Left lung (tissue), 10 donors: ENCODE data around the gene CDV3. TPM values are rescaled to one million over a fixed set of nuclear protein-coding genes. Genes with fewer than 3 reads are reported as not detected.
"Not testable (repeated sequence)": the region's sequence is repeated elsewhere in the genome, so short reads cannot be mapped to it uniquely, and the experiment has no call there.

Experiments
- ATAC-seq: fragments of 200-7000 bp; cut with Tn5 transposase; one replicate; pipeline ENCODE4 v1.9.1; 2020; ENCODE audit warnings: moderate library complexity
- DNase-seq, 4 donors: peaks; one replicate each; pipeline ENCODE4 v3.0.0-alpha.2; 2013 to 2020
- H3K27ac ChIP-seq, 2 donors: fragments of 200-600 bp; sonication (generic) in 1 of 2; one replicate each; pipeline versions ENCODE4 v1.5.0 to v1.8.0; 2020 to 2021
- H3K27me3 ChIP-seq, 2 donors: fragments of 200-600 bp; sonication (generic) in 1 of 2; one replicate each; pipeline versions ENCODE4 v1.5.0 to v1.8.0; 2020 to 2021
- H3K36me3 ChIP-seq, 2 donors: fragments of 200-600 bp; sonication (generic) in 1 of 2; one replicate each; pipeline versions ENCODE4 v1.5.0 to v1.8.0; 2020 to 2021
- H3K4me1 ChIP-seq, 2 donors: fragments of 200-600 bp; one replicate each; pipeline ENCODE4 v1.8.0; 2021
- H3K4me3 ChIP-seq, 2 donors: fragments of 200-600 bp; sonication (generic) in 1 of 2; one replicate each; pipeline versions ENCODE4 v1.5.0 to v1.8.0; 2020 to 2021; ENCODE audit warnings: mild to moderate bottlenecking in 1 of 2
- H3K9me3 ChIP-seq, 2 donors: fragments of 200-600 bp; sonication (generic) in 1 of 2; one replicate each; pipeline versions ENCODE4 v1.5.0 to v1.8.0; 2020 to 2021
- CTCF ChIP-seq, 2 donors: fragments of 200-600 bp; sonication (generic) in 1 of 2; IDR thresholded peaks; one replicate each; pipeline versions ENCODE4 v1.5.0 to v1.8.0; 2021; ENCODE audit warnings: antibody characterized with exemption in 2 of 2
- intact Hi-C, 2 donors: fragments of 100-400 bp; cut with DNase I; formaldehyde crosslinking; loops; one replicate each; pipeline versions ENCODE4 v1.11.2 to v1.14.2; 2022
- polyA plus RNA-seq, 6 donors: library from polyadenylated mRNA; unstranded; fragments of 120-200 nt; gene quantifications; one replicate each; pipeline ENCODE4 v1.2.1, GENCODE V29; 2013; ENCODE audit not compliant: insufficient read length in 6 of 6
- total RNA-seq, 2 donors: library from RNA; stranded (reverse); fragmentation: NEBNext Ultra II Directional; extraction: Animal tissue kit (Norgen Biotek cat#: 25700); gene quantifications; one replicate each; pipeline ENCODE4 v1.2.1, GENCODE V29; 2021
- donor health status: DM: no; HTN: yes; CAD: no.
- donor health status: DM: no; HTN: no; CAD: no.

CDV3 gene
- total and polyA plus RNA-seq, 8 donors = 106 to 173 (median 115) TPM

DNA sequence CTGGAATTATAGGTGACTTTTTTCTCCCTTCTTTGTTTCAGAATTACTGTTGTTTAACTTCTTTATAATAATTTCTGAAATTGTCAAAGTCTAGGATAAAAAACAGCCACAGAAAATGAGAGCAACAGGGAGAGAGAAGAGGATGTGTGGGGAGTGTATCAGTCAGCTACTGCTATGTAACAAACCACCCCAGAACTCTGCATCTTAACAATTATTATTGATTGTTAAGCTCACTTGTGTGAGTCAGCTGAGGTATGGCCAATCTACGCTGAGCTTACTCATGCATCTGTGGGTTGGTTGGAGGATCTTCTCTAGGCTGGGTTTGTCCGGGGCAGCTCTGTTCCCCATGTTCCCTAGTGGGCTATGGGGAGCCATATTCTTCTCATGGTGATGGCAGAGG lies 43.7 kb upstream of the CDV3 start:
- ATAC-seq (no peak), DNase-seq (no peak)
- Histone ChIP-seq H3K9me3 (peaks cover 0 to 5% of the 10 kb centered on the region in 2 donors), H3K4me1 (no peaks in the 10 kb centered on the region), H3K4me3 (no peak overlapping the region), H3K27ac (no peak overlapping the region), H3K36me3 (no peaks in the 10 kb centered on the region), H3K27me3 (no peaks in the 10 kb centered on the region)
- no peak for TF ChIP-seq CTCF (IDR thresholded peaks at IDR 0.05)
- intact Hi-C loops = no loop called here

- H3K27ac ChIP-seq = no peak overlapping the region
- TF ChIP-seq CTCF (IDR thresholded peaks at IDR 0.05) = no peak
- no peaks in the 10 kb centered on the region for H3K36me3 ChIP-seq
- H3K4me3 ChIP-seq = no peak overlapping the region
- DNase-seq (peak in 1 of 4 donors; percentile 38), ATAC-seq (no peak)
- H3K4me1 ChIP-seq = peaks cover 14 to 15% of the 10 kb centered on the region in 2 donors
- no peaks in the 10 kb centered on the region for H3K27me3 ChIP-seq
- intact Hi-C loops = no loop called here
- peaks cover 0 to 5% of the 10 kb centered on the region in 2 donors for H3K9me3 ChIP-seq
These were observed 41.5 kb upstream of the CDV3 start for GRCh38 chr3:133531981-133532380.

- intact Hi-C loops = no loop called here
- ATAC-seq (no peak), DNase-seq (no peak)
- H3K4me3 ChIP-seq = no peak overlapping the region
- peaks cover 0 to 5% of the 10 kb centered on the region in 2 donors for H3K9me3 ChIP-seq
- no peaks in the 10 kb centered on the region for H3K27me3 ChIP-seq
- H3K27ac ChIP-seq = no peak overlapping the region
- H3K36me3 ChIP-seq = no peaks in the 10 kb centered on the region
- peaks cover 14 to 16% of the 10 kb centered on the region in 2 donors for H3K4me1 ChIP-seq
- no peak for TF ChIP-seq CTCF (IDR thresholded peaks at IDR 0.05)
These were observed 40.5 kb upstream of the CDV3 start for GRCh38 chr3:133532951-133533350.

GRCh38 chr3:133535971-133536881 lies 37.3 kb upstream of the CDV3 start:
- H3K4me1 ChIP-seq = peaks cover 14 to 21% of the 10 kb centered on the region in 2 donors
- ATAC-seq (peak; percentile 75), DNase-seq (peak in 2 of 4 donors; percentile 79 to 80)
- intact Hi-C loops = no loop called here
- no peaks in the 10 kb centered on the region for H3K36me3 ChIP-seq
- H3K27ac ChIP-seq = peak overlapping the region; percentile 67 to 86
- TF ChIP-seq CTCF (IDR thresholded peaks at IDR 0.05) = no peak
- peaks cover 0 to 8% of the 10 kb centered on the region in 2 donors for H3K9me3 ChIP-seq
- no peaks in the 10 kb centered on the region for H3K27me3 ChIP-seq
- H3K4me3 ChIP-seq = no peak overlapping the region

DNA sequence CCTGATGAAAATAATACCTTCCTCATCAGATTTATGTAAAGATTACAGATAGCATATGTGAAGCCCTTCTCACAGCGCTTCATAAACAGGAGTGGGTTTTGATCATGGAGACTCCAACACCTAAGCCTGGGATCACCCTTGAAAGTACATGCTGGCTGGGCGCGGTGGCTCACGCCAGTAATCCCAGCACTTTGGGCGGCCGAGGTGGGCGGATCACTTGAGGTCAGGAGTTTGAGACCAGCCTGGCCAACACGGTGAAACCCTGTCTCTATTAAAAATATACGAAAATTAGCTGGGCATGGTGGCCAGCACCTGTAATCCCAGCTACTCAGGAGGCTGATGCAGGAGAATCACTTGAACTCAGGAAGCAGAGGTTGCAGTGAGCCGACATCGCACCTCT lies 36.4 kb upstream of the CDV3 start:
- H3K27ac ChIP-seq, DNase-seq, H3K27me3 ChIP-seq, H3K9me3 ChIP-seq, intact Hi-C loops, H3K4me3 ChIP-seq, ATAC-seq, H3K36me3 ChIP-seq: not testable (repeated sequence)
- H3K4me1 ChIP-seq = peaks cover 14 to 21% of the 10 kb centered on the region in 2 donors
